GM18502 (cell line): ENCODE results near the gene MTCL1.

Experiments
- ATAC-seq: cut with Tn5 transposase; IDR thresholded peaks from one replicate; pipeline ENCODE4 v1.9.1; 2021; ENCODE audit warnings: mild to moderate bottlenecking; ENCODE audit not compliant: unreplicated experiment, poor library complexity

MTCL1 gene

GRCh38 chr18:8787371-8787670, 82.0 kb downstream of the MTCL1 start:
- no peak for ATAC-seq

DNA sequence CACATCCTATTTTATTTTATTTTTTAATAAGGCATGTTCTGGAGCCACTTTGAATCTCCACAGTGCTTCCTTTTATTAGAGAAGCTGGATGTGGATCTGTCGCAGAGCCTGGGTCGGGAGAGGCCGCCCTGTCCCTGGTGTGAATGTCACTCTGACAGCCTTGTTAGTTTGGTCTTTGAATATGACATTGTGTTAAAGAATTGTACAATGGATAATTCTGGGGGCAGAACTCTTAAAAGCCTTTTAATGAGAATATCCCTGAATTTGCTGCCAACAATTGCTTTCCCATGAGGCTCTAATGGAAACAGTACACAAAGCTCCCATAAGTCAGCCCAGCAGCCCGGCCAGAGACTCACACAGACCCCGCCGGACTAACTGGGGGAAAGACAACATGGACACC, 82.4 kb downstream of the MTCL1 start:
- ATAC-seq: no peak

DNA sequence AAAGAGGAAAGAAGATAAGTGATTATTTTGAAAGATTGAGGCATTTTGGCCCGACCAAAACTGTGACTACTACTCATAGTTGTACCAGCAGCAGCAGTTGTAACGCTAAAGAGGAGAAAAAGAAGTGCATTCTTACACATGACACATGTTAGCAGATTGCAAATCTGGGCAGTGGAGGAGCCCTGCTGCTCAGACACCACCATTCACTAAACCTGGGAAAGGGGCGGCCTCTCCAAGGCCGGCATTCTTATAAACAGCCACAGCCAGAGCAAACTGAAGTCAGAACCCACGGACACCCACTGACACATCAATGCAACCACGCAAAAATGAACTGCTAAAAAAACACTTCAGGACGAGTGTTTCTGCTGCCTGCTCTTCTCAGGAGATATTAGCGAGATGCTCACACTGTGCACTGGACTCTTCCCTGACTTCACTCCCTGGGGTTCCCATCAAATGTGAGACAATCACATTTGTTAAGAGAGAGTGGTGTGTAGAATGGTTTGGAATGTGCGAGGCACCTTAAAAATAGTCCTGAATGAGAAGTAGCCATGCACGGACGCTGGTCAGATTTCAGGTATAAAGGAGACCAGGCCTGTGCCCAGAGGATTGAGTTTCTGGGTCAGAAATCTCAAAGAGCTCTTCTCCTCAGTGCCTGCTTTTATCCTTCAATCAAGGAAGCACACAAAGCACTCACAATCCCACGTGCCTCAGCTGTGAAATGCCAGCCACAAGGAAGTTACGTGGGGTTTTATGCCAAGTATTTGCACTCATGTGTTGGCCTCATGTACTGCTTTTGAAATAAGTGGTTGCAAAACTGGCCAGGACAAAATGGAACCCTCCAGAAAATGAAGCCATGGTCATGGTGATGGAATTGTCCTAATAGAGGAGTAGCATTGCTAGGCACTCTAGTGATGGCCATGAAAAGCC, 83.4 kb downstream of the MTCL1 start:
- no peak for ATAC-seq

DNA sequence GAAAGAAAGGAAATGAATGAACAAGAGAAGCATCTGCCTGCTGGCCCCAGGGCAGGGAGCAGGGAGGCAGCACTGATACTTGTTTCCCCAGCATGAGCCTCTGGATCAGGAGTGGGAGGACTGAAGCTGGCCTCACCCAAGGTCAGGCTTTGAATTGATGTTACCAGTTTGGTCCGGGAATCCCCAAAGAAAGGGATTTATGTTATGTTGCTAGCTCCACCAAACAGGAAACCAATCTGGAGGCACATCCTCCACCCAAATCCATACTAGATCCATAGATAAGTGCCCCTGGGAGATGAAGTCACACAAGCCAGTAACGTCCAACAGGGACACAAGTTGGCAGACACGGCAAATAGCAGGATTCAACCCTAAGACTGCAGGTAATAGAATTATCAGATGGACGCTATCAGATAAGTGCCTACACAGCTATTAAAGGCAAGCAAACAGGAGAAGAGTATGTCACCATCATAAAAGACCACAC, 85.9 kb downstream of the MTCL1 start:
- ATAC-seq: no peak

- ATAC-seq: no peak
Measured at GRCh38 chr18:8792688-8793316, 87.4 kb downstream of the MTCL1 start.

- no peak for ATAC-seq
Measured at GRCh38 chr18:8793445-8794155, 88.2 kb downstream of the MTCL1 start.

- ATAC-seq: no peak
Measured at GRCh38 chr18:8794156-8794933, 89.0 kb downstream of the MTCL1 start.

DNA sequence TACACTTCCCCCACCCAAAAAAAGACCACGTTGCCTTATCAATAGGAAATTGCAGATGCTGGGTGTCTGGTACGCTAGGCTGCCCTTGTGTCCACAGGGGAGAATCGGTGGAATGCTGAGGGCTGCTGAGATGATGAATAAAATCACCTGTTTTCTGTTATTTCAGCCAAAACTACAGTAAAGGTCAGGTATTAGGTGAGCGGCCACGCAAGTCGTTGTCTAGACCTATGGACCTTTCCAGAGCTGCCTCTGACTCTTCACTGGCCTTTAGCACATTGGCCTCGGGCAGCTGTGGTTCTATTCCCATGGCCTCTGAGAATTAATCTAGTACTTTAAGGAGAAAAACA, 89.6 kb downstream of the MTCL1 start:
- no peak for ATAC-seq

DNA sequence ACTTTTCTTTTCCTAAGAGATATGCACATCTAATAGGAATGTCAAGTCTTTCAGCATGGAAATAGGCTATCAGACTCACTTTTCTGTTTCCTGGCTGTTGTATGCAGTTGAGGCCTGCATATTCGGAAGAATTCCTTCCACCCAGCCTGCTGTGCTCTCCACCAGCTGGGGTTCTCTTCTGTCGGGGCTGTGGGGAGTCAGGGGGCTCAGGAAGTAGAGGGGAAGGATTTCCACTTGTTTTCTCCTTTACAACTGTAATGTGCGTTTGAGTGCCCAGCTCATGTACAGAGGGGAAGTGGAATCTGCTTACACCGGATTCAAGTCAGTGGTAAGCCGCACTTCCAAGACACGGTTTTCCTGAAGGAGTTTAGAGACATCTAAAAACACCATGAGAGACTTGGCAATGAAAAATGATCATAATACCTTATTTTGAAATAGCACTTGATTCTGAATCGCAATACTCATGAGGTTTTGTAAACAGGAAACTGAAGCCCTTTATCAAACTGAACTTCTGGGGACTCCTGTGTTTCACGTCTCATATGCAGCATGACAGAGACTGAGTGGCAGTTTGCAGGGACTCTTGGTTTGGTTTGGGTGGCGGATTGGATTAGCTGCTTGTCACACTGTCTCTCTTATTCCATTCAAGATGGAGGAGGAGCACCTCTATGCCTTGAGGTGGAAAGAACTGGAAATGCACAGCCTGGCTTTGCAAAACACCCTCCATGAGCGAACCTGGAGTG, 90.4 kb downstream of the MTCL1 start:
- ATAC-seq: no peak

GRCh38 chr18:8797206-8797605, 91.8 kb downstream of the MTCL1 start:
- ATAC-seq: no peak

- no peak for ATAC-seq
Measured at GRCh38 chr18:8799001-8799400, 93.6 kb downstream of the MTCL1 start.

- ATAC-seq: no peak
Measured at GRCh38 chr18:8799596-8800441, 94.5 kb downstream of the MTCL1 start.

DNA sequence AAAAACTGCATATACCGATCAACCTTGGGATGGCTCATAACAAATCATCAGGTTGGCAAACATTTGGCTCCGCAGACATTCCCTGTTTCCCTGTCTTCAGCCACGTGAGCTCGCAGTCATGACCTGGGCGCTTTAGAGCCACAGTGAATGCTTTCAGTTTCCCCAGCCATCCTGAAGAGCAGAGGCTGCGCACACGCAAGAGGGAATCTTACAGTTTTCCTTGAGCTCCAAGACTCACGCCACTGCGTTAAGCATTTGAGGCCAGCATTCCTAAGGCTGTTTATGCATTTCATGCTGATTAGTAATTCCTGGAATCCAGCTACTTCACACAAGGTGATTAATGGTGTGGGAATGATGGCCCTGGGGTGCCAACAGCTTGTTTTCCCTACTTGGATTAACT, 95.1 kb downstream of the MTCL1 start:
- ATAC-seq: no peak

DNA sequence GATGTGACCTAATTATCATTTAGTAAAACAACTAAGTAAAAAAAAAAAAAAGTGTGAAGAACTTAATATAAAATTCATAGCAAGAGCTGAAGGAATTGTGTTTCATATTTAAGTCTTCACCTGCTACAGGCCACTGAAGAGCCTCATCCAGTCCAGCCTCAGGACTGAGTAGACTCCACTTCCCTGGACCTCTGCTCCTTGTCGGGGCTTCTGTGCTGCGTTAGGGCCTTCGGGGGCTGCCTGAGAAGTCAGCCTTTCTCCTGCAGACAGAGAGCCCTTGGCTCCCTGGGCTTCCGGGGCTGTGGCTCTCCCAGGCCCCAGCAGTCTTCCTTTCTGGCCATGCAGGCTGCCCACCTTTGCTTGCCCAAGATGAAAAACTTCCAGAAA, 95.5 kb downstream of the MTCL1 start:
- ATAC-seq: no peak

GRCh38 chr18:8801263-8801901, 96.0 kb downstream of the MTCL1 start:
- ATAC-seq: no peak

- no peak for ATAC-seq
Measured at GRCh38 chr18:8802017-8802672, 96.8 kb downstream of the MTCL1 start.

DNA sequence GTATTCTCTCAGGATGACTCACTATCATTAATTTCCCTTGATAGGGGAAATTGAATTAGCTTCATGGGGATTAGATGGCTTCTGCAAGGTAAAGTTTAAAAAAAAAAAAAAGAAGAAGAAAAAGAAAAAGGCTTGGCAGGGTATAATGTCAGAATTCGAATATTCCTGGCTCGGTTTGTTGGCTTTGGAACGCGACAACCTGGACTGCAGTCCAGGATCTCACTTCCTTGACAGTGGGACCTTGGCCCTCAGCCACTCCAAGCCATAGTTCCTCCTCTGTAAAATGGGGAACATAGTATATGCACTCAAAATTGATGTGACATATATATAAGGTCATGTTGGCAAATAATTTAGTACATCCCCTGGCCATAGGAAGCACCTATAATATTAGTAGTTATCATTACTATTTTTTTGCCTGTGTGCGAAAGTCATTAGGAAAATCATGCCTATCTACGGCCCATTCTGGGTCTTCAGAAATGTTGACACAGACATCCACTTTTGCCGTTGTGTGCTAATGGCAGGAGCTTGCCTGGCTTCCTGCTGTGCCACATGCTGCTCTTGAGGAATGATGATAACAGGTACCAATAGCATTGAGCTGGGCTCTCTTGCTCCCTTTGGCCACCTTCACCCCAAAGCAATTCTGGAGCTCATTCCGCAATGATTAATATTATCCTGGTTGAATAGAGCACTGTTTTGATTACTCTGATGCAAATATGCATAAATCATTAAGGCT, 97.9 kb downstream of the MTCL1 start:
- no peak for ATAC-seq
